HCT116 (cell line): ENCODE measurements around the gene IGF2BP1. TPM values are rescaled to one million over a fixed set of nuclear protein-coding genes. Genes with fewer than 3 reads are reported as not detected.

Experiments used
- ATAC-seq: fragments of 200-7000 bp; cut with Tn5 transposase; 2 replicates; pipeline ENCODE4 v1.9.1; 2020; ENCODE audit warnings: mild to moderate bottlenecking, moderate library complexity
- BruUV-seq: library from RNA; stranded (reverse); fragments of 400-500 nt; replicated peaks from 2 replicates; lab custom pipeline; 2021; lab: Mats Ljungman, UMichigan
- CTCF ChIA-PET: fragments of 300-600 bp; sonication (Branson Sonifier 250); formaldehyde crosslinking; loops from one replicate; lab custom pipeline; 2021; ENCODE audit warnings: antibody characterized with exemption; lab: Charles Lee
- POLR2A ChIA-PET: fragments of 300-600, 350-600 bp; sonication (Branson Sonifier 250); formaldehyde crosslinking; loops from one replicate; lab custom pipeline; 2021; ENCODE audit warnings: antibody characterized with exemption; lab: Charles Lee
- RAD21 ChIA-PET, 2 experiments: fragments of 300-600 bp; sonication (Branson Sonifier 250); formaldehyde crosslinking; loops; one replicate each; lab custom pipeline; 2023; ENCODE audit warnings: low total read pairs in 2 of 2; ENCODE audit not compliant: uncharacterized antibody in 2 of 2, unreplicated experiment in 2 of 2, low non-redundant PET in 1 of 2; lab: Charles Lee
- DNase-seq: peaks from one replicate; pipeline ENCODE4 v3.0.0-alpha.2; 2010; ENCODE audit warnings: low read depth, low spot score
- H2AFZ ChIP-seq: fragments of 200-600 bp; shearing (Covaris generic), sonication (generic); 2 replicates; pipeline ENCODE4 v1.6.1; 2017; ENCODE audit warnings: low read depth, mixed run types, mixed read lengths, antibody characterized with exemption, low read length; ENCODE audit not compliant: poor library complexity, severe bottlenecking
- H3K27ac ChIP-seq: 2 replicates; pipeline ENCODE4 v1.5.1; 2012; ENCODE audit warnings: low read depth, low read length
- H3K27me3 ChIP-seq: fragments of 200-600 bp; sonication (generic); 2 replicates; pipeline ENCODE4 v1.6.1; 2016; ENCODE audit warnings: mixed run types, low read length, mixed read lengths; ENCODE audit not compliant: insufficient read depth
- H3K36me3 ChIP-seq, 2 experiments: fragments of 200-500 bp in 1 of 2; fragments of 200-600 bp in 1 of 2; sonication (Bioruptor generic) in 1 of 2; sonication (generic) in 1 of 2; 2 replicates each; pipeline versions ENCODE4 v1.5.1 to v1.6.1; 2014 to 2016; ENCODE audit warnings: low read length in 2 of 2, inconsistent platforms in 1 of 2, mixed read lengths in 1 of 2, mixed run types in 1 of 2; ENCODE audit not compliant: insufficient read depth in 2 of 2, control insufficient read depth in 1 of 2
- H3K4me1 ChIP-seq, 2 experiments: fragments of 200-600 bp in 1 of 2; sonication (generic) in 1 of 2; 2 replicates each; pipeline versions ENCODE4 v1.5.1 to v1.6.1; 2012 to 2017; ENCODE audit warnings: low read length in 2 of 2, inconsistent platforms in 1 of 2, mild to moderate bottlenecking in 1 of 2, mixed read lengths in 1 of 2, mixed run types in 1 of 2, moderate library complexity in 1 of 2; ENCODE audit not compliant: insufficient read depth in 2 of 2, control insufficient read depth in 1 of 2
- H3K4me2 ChIP-seq: fragments of 200-600 bp; sonication (generic); 2 replicates; pipeline ENCODE4 v1.6.1; 2017; ENCODE audit warnings: mixed run types, low read length, mixed read lengths
- H3K4me3 ChIP-seq, 2 experiments: fragments of 200-600 bp in 1 of 2; sonication (generic) in 1 of 2; replicated peaks in 1 of 2; 2 replicates each; pipeline ENCODE4 v1.5.1; 2011 to 2016; ENCODE audit warnings: low read length in 2 of 2, control low read depth in 1 of 2, low read depth in 1 of 2, mild to moderate bottlenecking in 1 of 2, mixed read lengths in 1 of 2, mixed run types in 1 of 2
- H3K79me2 ChIP-seq: fragments of 200-600 bp; sonication (generic); 2 replicates; pipeline ENCODE4 v1.6.1; 2017; ENCODE audit warnings: mild to moderate bottlenecking, mixed run types, low read length, moderate library complexity, mixed read lengths; ENCODE audit not compliant: insufficient read depth
- H3K9ac ChIP-seq: fragments of 200-600 bp; sonication (generic); 2 replicates; pipeline ENCODE4 v1.6.1; 2016; ENCODE audit warnings: low read length, mixed read lengths
- H3K9me2 ChIP-seq: fragments of 200-600 bp; sonication (generic), shearing (Covaris generic); 2 replicates; pipeline ENCODE4 v1.6.1; 2017; ENCODE audit warnings: mixed run types, mild to moderate bottlenecking, moderate library complexity; ENCODE audit not compliant: insufficient read depth
- H3K9me3 ChIP-seq, 2 experiments: fragments of 200-500 bp in 1 of 2; fragments of 200-600 bp in 1 of 2; sonication (Bioruptor generic) in 1 of 2; sonication (generic) in 1 of 2; 2 replicates each; pipeline ENCODE4 v1.6.1; 2014 to 2017; ENCODE audit warnings: low read length in 2 of 2, mixed read lengths in 2 of 2, inconsistent platforms in 1 of 2, low read depth in 1 of 2, mild to moderate bottlenecking in 1 of 2, mixed run types in 1 of 2, moderate library complexity in 1 of 2; ENCODE audit not compliant: control insufficient read depth in 1 of 2, insufficient read depth in 1 of 2
- H4K20me1 ChIP-seq: fragments of 200-600 bp; sonication (generic), shearing (Covaris generic); 2 replicates; pipeline ENCODE4 v1.6.1; 2017; ENCODE audit warnings: mixed run types, mild to moderate bottlenecking, moderate library complexity; ENCODE audit not compliant: insufficient read depth
- CBX3 ChIP-seq: IDR thresholded peaks from 2 replicates; pipeline ENCODE4 v1.6.1; 2012; ENCODE audit warnings: low read depth
- CTCF ChIP-seq, 3 experiments: fragments of 200-600 bp in 1 of 3; sonication (generic) in 1 of 3; IDR thresholded peaks in 2 of 3; conservative IDR thresholded peaks in 1 of 3; 2 replicates each; pipeline ENCODE4 v1.5.1; 2012 to 2017; ENCODE audit warnings: low read depth in 2 of 3, low read length in 2 of 3, antibody characterized with exemption in 1 of 3, borderline replicate concordance in 1 of 3, control low read depth in 1 of 3, mild to moderate bottlenecking in 1 of 3, mixed read lengths in 1 of 3, mixed run types in 1 of 3, moderate library complexity in 1 of 3; ENCODE audit not compliant: insufficient read depth in 1 of 3
- EGR1 ChIP-seq: IDR thresholded peaks from 2 replicates; pipeline ENCODE4 v1.6.1; 2012; ENCODE audit warnings: low read depth
- ELF1 ChIP-seq: IDR thresholded peaks from 2 replicates; pipeline ENCODE4 v1.6.1; 2012; ENCODE audit warnings: low read depth, borderline replicate concordance
- EZH2phosphoT487 ChIP-seq: fragments of 200-600 bp; IDR thresholded peaks from 2 replicates; pipeline ENCODE4 v1.6.1; 2018; ENCODE audit warnings: antibody characterized with exemption, borderline replicate concordance
- FOSL1 ChIP-seq: IDR thresholded peaks from 2 replicates; pipeline ENCODE4 v1.6.1; 2012; ENCODE audit warnings: low read depth
- JUND ChIP-seq: IDR thresholded peaks from 2 replicates; pipeline ENCODE4 v1.6.1; 2012
- MAX ChIP-seq: IDR thresholded peaks from 2 replicates; pipeline ENCODE4 v1.6.1; 2012
- POLR2A ChIP-seq: IDR thresholded peaks from 2 replicates; pipeline ENCODE4 v1.7.0; 2011; ENCODE audit warnings: borderline replicate concordance; ENCODE audit not compliant: insufficient read depth, insufficient read length; ENCODE audit errors: extremely low read depth
- POLR2AphosphoS5 ChIP-seq: IDR thresholded peaks from 2 replicates; pipeline ENCODE4 v1.6.1; 2011; ENCODE audit warnings: mild to moderate bottlenecking, low read depth, low read length, moderate library complexity
- RAD21 ChIP-seq: IDR thresholded peaks from 2 replicates; pipeline ENCODE4 v1.6.1; 2012; ENCODE audit warnings: low read depth, mild to moderate bottlenecking
- REST ChIP-seq: IDR thresholded peaks from 2 replicates; pipeline ENCODE4 v1.6.1; 2012; ENCODE audit warnings: low read depth
- SP1 ChIP-seq: IDR thresholded peaks from 2 replicates; pipeline ENCODE4 v1.6.1; 2012; ENCODE audit warnings: low read depth
- ZFX ChIP-seq: fragments of 450-650 bp; IDR thresholded peaks from 2 replicates; pipeline ENCODE4 v1.6.1; 2017
- ZNF274 ChIP-seq: fragments of 200-500 bp; sonication (Bioruptor generic); IDR thresholded peaks from 2 replicates; pipeline ENCODE4 v1.6.1; 2014; ENCODE audit warnings: mild to moderate bottlenecking, low read depth, low read length, inconsistent platforms
- intact Hi-C: fragments of 100-400 bp; cut with micrococcal nuclease; formaldehyde crosslinking; loops from 2 replicates; pipeline ENCODE4 v1.10.0; 2022
- total RNA-seq: library from RNA; stranded (reverse); gene quantifications from one replicate; pipeline ENCODE4 v1.2.1, GENCODE V29; 2021; ENCODE audit not compliant: unreplicated experiment

Gene IGF2BP1
- total RNA-seq, 1 experiment from 2014 or later = 0.91 TPM

- Histone ChIP-seq H3K4me2 (no peak overlapping the region), H3K9ac (no peak overlapping the region), H3K36me3 (no peaks in the 10 kb centered on the region), H3K27ac (no peak overlapping the region), H3K79me2 (no peaks in the 10 kb centered on the region), H3K9me3 (no peaks in the 10 kb centered on the region), H4K20me1 (no peaks in the 10 kb centered on the region), H2AFZ (no peak overlapping the region), H3K4me1 (no peaks in the 10 kb centered on the region), H3K4me3 (no peak overlapping the region), H3K9me2 (no peaks in the 10 kb centered on the region)
- BruUV-seq = no TSS peak
- ChIA-PET POLR2A (no interaction called here), CTCF (interaction anchor here (1.2 kb wide), 1 partner anchor 47 kb away, joined by 4 read pairs; no protein-coding TSS in a partner anchor), RAD21 (no interaction called here)
- ATAC-seq = no peak
- DNase-seq = no peak
- intact Hi-C loops = no loop called here
- TF ChIP-seq POLR2AphosphoS5 (no peak), ZFX (no peak), EZH2phosphoT487 (no peak), FOSL1 (no peak), RAD21 (no peak), JUND (no peak), SP1 (no peak), POLR2A (no peak), EGR1 (no peak), CBX3 (no peak), ELF1 (no peak), ZNF274 (no peak), CTCF (IDR thresholded peaks at IDR 0.05 in 2 of 3, conservative IDR thresholded peaks at IDR 0.05 in 1 of 3; ENCODE audit: borderline replicate concordance in 1 of 3, insufficient read depth in 1 of 3, low read depth in 2 of 3, low read length in 2 of 3) (no peak), MAX (no peak), REST (no peak)
- TF ChIP-seq, all 23 proteins: peak for 0
- H3K27me3 ChIP-seq = peaks cover 9% of the 10 kb centered on the region
Measured at GRCh38 chr17:48985436-48986245, 11.5 kb upstream of the IGF2BP1 start.
